H1 (cell line): ENCODE data around the gene GABARAPL1. TPM values are rescaled to one million over a fixed set of nuclear protein-coding genes. Genes with fewer than 3 reads are reported as not detected.

Experiments used
- CTCF ChIA-PET: fragments of 300-600 bp; sonication (Branson Sonifier 250); formaldehyde crosslinking; loops from one replicate; lab custom pipeline; 2021; ENCODE audit not compliant: partially characterized antibody; lab: Charles Lee
- POLR2A ChIA-PET: fragments of 300-600 bp; sonication (Branson Sonifier 250); formaldehyde crosslinking; loops from one replicate; lab custom pipeline; 2021; ENCODE audit warnings: inconsistent platforms; ENCODE audit not compliant: partially characterized antibody; lab: Charles Lee
- DNase-seq, 2 experiments: peaks; one replicate each; pipeline versions ENCODE4 v3.0.0 to v3.0.0-alpha.2; 2010 to 2022; ENCODE audit warnings: low spot score in 2 of 2, low read depth in 1 of 2, mixed read lengths in 1 of 2
- FAIRE-seq: peaks from 2 replicates; lab custom pipeline; 2011; peaks lifted over from hg19 to GRCh38; lab: Jason Lieb, UNC
- H2AFZ ChIP-seq: 2 replicates; pipeline ENCODE4 v1.8.1; 2012; ENCODE audit warnings: low read length, inconsistent platforms
- H2AK5ac ChIP-seq: 2 replicates; pipeline ENCODE4 v1.6.1; 2013; ENCODE audit warnings: low read depth, low read length
- H2BK120ac ChIP-seq: replicated peaks from 2 replicates; pipeline ENCODE3; 2013; ENCODE audit warnings: low read depth, low read length, inconsistent platforms
- H2BK12ac ChIP-seq: 2 replicates; pipeline ENCODE4 v1.6.1; 2013; ENCODE audit warnings: low read depth, low read length
- H2BK15ac ChIP-seq: 2 replicates; pipeline ENCODE4 v1.6.1; 2013; ENCODE audit warnings: low read length
- H2BK20ac ChIP-seq: 2 replicates; pipeline ENCODE4 v1.6.1; 2013; ENCODE audit warnings: low read length
- H2BK5ac ChIP-seq: 2 replicates; pipeline ENCODE4 v1.6.1; 2013; ENCODE audit warnings: low read depth, low read length
- H3K14ac ChIP-seq: 2 replicates; pipeline ENCODE4 v1.6.1; 2013; ENCODE audit warnings: inconsistent platforms; ENCODE audit not compliant: insufficient read length
- H3K18ac ChIP-seq: 2 replicates; pipeline ENCODE4 v1.6.1; 2013; ENCODE audit warnings: low read length; ENCODE audit errors: extremely low read depth
- H3K23ac ChIP-seq: 2 replicates; pipeline ENCODE4 v1.6.1; 2013; ENCODE audit warnings: inconsistent platforms; ENCODE audit not compliant: insufficient read length
- H3K23me2 ChIP-seq: 2 replicates; pipeline ENCODE4 v1.6.1; 2013; ENCODE audit warnings: low read depth, low read length
- H3K27ac ChIP-seq: 2 replicates; pipeline ENCODE4 v1.6.1; 2011; ENCODE audit warnings: low read depth, low read length, inconsistent platforms
- H3K27me3 ChIP-seq, 4 experiments: replicated peaks in 1 of 4; 1 replicate in 1 of 4; 2 replicates in 3 of 4; pipeline versions ENCODE4 v1.6.1 to v1.8.1; 2011 to 2013; ENCODE audit warnings: low read length in 3 of 4, mild to moderate bottlenecking in 3 of 4, inconsistent platforms in 2 of 4, mixed read lengths in 2 of 4, moderate library complexity in 1 of 4; ENCODE audit not compliant: control insufficient read depth in 3 of 4, insufficient read depth in 3 of 4; ENCODE audit errors: extremely low read depth in 1 of 4
- H3K36me3 ChIP-seq, 4 experiments: 2 replicates each; pipeline versions ENCODE4 v1.6.1 to v1.8.1; 2011 to 2013; ENCODE audit warnings: mild to moderate bottlenecking in 4 of 4, low read length in 3 of 4, moderate library complexity in 2 of 4, control low read depth in 1 of 4, inconsistent platforms in 1 of 4; ENCODE audit not compliant: insufficient read depth in 4 of 4, control insufficient read depth in 2 of 4
- H3K4ac ChIP-seq: replicated peaks from 2 replicates; pipeline ENCODE3; 2013; ENCODE audit warnings: low read length, low read depth, mixed read lengths, inconsistent platforms; ENCODE audit not compliant: insufficient read length
- H3K4me1 ChIP-seq, 4 experiments: replicated peaks in 1 of 4; 1 replicate in 1 of 4; 2 replicates in 3 of 4; pipeline versions ENCODE4 v1.6.1 to v1.8.1; 2011 to 2013; ENCODE audit warnings: low read length in 3 of 4, inconsistent platforms in 2 of 4, mixed read lengths in 1 of 4; ENCODE audit not compliant: insufficient read depth in 4 of 4, control insufficient read depth in 3 of 4
- H3K4me2 ChIP-seq, 2 experiments: 2 replicates each; pipeline versions ENCODE4 v1.6.1 to v1.8.1; 2011 to 2013; ENCODE audit warnings: low read depth in 2 of 2, low read length in 2 of 2, control low read depth in 1 of 2, inconsistent platforms in 1 of 2, mild to moderate bottlenecking in 1 of 2; ENCODE audit not compliant: insufficient read depth in 1 of 2
- H3K4me3 ChIP-seq, 4 experiments: fragments of 200-600, 300-600 bp in 1 of 4; sonication (generic), shearing (Covaris generic), sonication (Bioruptor Twin) in 1 of 4; 2 replicates each; pipeline versions ENCODE4 v1.5.1 to v1.8.1; 2011 to 2016; ENCODE audit warnings: low read length in 4 of 4, low read depth in 3 of 4, control low read depth in 2 of 4, inconsistent platforms in 2 of 4, mild to moderate bottlenecking in 2 of 4, mixed read lengths in 1 of 4, moderate library complexity in 1 of 4; ENCODE audit not compliant: insufficient read depth in 2 of 4; ENCODE audit errors: extremely low read depth in 1 of 4
- H3K56ac ChIP-seq: replicated peaks from 2 replicates; pipeline ENCODE3; 2013; ENCODE audit warnings: low read depth, mild to moderate bottlenecking, mixed read lengths, low read length, inconsistent platforms; ENCODE audit not compliant: insufficient read length
- H3K79me1 ChIP-seq: 2 replicates; pipeline ENCODE4 v1.6.1; 2013; ENCODE audit warnings: low read depth, low read length, control low read depth
- H3K79me2 ChIP-seq, 2 experiments: 2 replicates each; pipeline versions ENCODE4 v1.6.1 to v1.8.1; 2012 to 2013; ENCODE audit warnings: low read length in 2 of 2, mild to moderate bottlenecking in 2 of 2, inconsistent platforms in 1 of 2; ENCODE audit not compliant: insufficient read depth in 2 of 2, control insufficient read depth in 1 of 2
- H3K9ac ChIP-seq, 4 experiments: replicated peaks in 1 of 4; 1 replicate in 1 of 4; 2 replicates in 3 of 4; pipeline versions ENCODE4 v1.6.1 to v1.8.1; 2011 to 2013; ENCODE audit warnings: low read depth in 3 of 4, low read length in 3 of 4, control low read depth in 2 of 4, mild to moderate bottlenecking in 2 of 4, moderate library complexity in 2 of 4, inconsistent platforms in 1 of 4; ENCODE audit errors: extremely low read depth in 1 of 4
- H3K9me3 ChIP-seq, 2 experiments: 2 replicates each; pipeline versions ENCODE4 v1.6.1 to v1.8.1; 2012 to 2013; ENCODE audit warnings: mild to moderate bottlenecking in 2 of 2, moderate library complexity in 2 of 2, control low read depth in 1 of 2, inconsistent platforms in 1 of 2, low read depth in 1 of 2, low read length in 1 of 2, mixed read lengths in 1 of 2; ENCODE audit not compliant: insufficient read depth in 2 of 2
- H4K20me1 ChIP-seq, 2 experiments: replicated peaks in 1 of 2; 2 replicates each; pipeline versions ENCODE3 to v1.8.1; 2011 to 2013; ENCODE audit warnings: inconsistent platforms in 2 of 2, low read length in 2 of 2, mild to moderate bottlenecking in 1 of 2; ENCODE audit not compliant: insufficient read depth in 2 of 2, control insufficient read depth in 1 of 2
- H4K5ac ChIP-seq: 2 replicates; pipeline ENCODE4 v1.6.1; 2013; ENCODE audit warnings: low read length, low read depth, mixed read lengths, inconsistent platforms; ENCODE audit not compliant: insufficient read length
- H4K8ac ChIP-seq: 2 replicates; pipeline ENCODE4 v1.8.0; 2013; ENCODE audit warnings: mild to moderate bottlenecking, moderate library complexity, low read length, inconsistent platforms; ENCODE audit not compliant: insufficient read depth; ENCODE audit errors: extremely low read depth
- H4K91ac ChIP-seq: replicated peaks from 2 replicates; pipeline ENCODE3; 2013; ENCODE audit warnings: low read length, mixed read lengths, inconsistent platforms; ENCODE audit not compliant: insufficient read length
- ASH2L ChIP-seq: fragments of 200-600, 300-600 bp; sonication (generic); IDR thresholded peaks from one replicate; pipeline ENCODE4 v1.7.1; 2017; ENCODE audit warnings: low read length
- CBX8 ChIP-seq: fragments of 300-800, 300-1000 bp; sonication (generic); IDR thresholded peaks from 2 replicates; pipeline ENCODE4 v1.7.1; 2016; ENCODE audit warnings: low read depth, low read length, borderline replicate concordance
- CHD1 ChIP-seq: IDR thresholded peaks from 2 replicates; pipeline ENCODE4 v1.6.1; 2012; ENCODE audit warnings: low read depth, low read length, improper control_type of control experiment
- JUN ChIP-seq: IDR thresholded peaks from 2 replicates; pipeline ENCODE4 v1.6.1; 2011; ENCODE audit warnings: low read depth, mild to moderate bottlenecking, improper control_type of control experiment, low read length
- JUND ChIP-seq: IDR thresholded peaks from 2 replicates; pipeline ENCODE4 v1.6.1; 2011; ENCODE audit warnings: mild to moderate bottlenecking, improper control_type of control experiment, low read length
- RAD21 ChIP-seq, 2 experiments: IDR thresholded peaks in 1 of 2; conservative IDR thresholded peaks in 1 of 2; 2 replicates each; pipeline ENCODE4 v1.6.1; 2011; ENCODE audit warnings: low read depth in 2 of 2, low read length in 2 of 2, improper control_type of control experiment in 1 of 2, inconsistent platforms in 1 of 2, mild to moderate bottlenecking in 1 of 2, moderate library complexity in 1 of 2
- RNF2 ChIP-seq: fragments of 200-900, 300-1000 bp; sonication (generic); IDR thresholded peaks from 2 replicates; pipeline ENCODE4 v1.7.1; 2016; ENCODE audit warnings: borderline replicate concordance, low read depth, mild to moderate bottlenecking, antibody characterized with exemption, low read length; ENCODE audit not compliant: poor library complexity, severe bottlenecking; ENCODE audit errors: missing control alignments
- SP1 ChIP-seq: IDR thresholded peaks from 2 replicates; pipeline ENCODE4 v1.6.1; 2011; ENCODE audit warnings: low read depth, low read length
- SP2 ChIP-seq: IDR thresholded peaks from 2 replicates; pipeline ENCODE4 v1.6.1; 2012; ENCODE audit warnings: mild to moderate bottlenecking, low read length, inconsistent platforms
- SP4 ChIP-seq: IDR thresholded peaks from 2 replicates; pipeline ENCODE4 v1.6.1; 2012; ENCODE audit warnings: low read length, inconsistent platforms
- TAF7 ChIP-seq: optimal IDR thresholded peaks from 2 replicates; pipeline ENCODE3; 2011; ENCODE audit warnings: low read depth, mild to moderate bottlenecking, inconsistent platforms, low read length, moderate library complexity, borderline replicate concordance
- TEAD4 ChIP-seq: IDR thresholded peaks from 2 replicates; pipeline ENCODE4 v1.6.1; 2012; ENCODE audit warnings: low read depth, low read length, inconsistent platforms, mixed read lengths
- WGBS, 2 experiments: shearing (Covaris generic) in 1 of 2; methylation state at CpG; one replicate each; pipeline versions ENCODE4 v1.1.6 to v1.1.7; 2013 to 2015; ENCODE audit warnings: low lambda C conversion rate in 2 of 2, mixed read lengths in 2 of 2, inconsistent platforms in 1 of 2, low coverage in 1 of 2, missing lambda C conversion rate in 1 of 2; ENCODE audit not compliant: insufficient replicate concordance in 2 of 2, insufficient coverage in 1 of 2, insufficient read length in 1 of 2; ENCODE audit errors: extremely low coverage in 1 of 2, missing lambda C conversion rate in 1 of 2; 5-methylcytosine and 5-hydroxymethylcytosine counted together
- polyA plus RNA-seq, 7 experiments: library from polyadenylated mRNA; depleted of rRNA in 3 of 7; stranded (reverse) in 5 of 7; unstranded in 2 of 7; fragments of >200 nt in 5 of 7; fragments of 200-250 nt in 2 of 7; gene quantifications; 1 replicate in 5 of 7; 2 replicates in 1 of 7; 4 replicates in 1 of 7; pipeline versions ENCODE4 v1.2.1 to v1.2.3, GENCODE V29; 2011 to 2013; ENCODE audit warnings: missing spikeins in 2 of 7, mixed read lengths in 2 of 7
- total RNA-seq: library from RNA; stranded (reverse); fragmentation: NEBNext Ultra II Directional; extraction: Animal tissue kit (Norgen Biotek cat#: 25700); gene quantifications from 2 replicates; pipeline ENCODE4 v1.2.1, GENCODE V29; 2021
- TF ChIP-seq, protein P1 (sequence below): IDR thresholded peaks from 2 replicates; pipeline ENCODE4 v1.6.1; 2012; ENCODE audit warnings: inconsistent platforms

Gene GABARAPL1
- total and polyA plus RNA-seq, 2 of the 8 experiments (the other 6 are each of a cell fraction or from before 2014, with no cell fraction given), result 56.1 to 87.9 TPM

DNA sequence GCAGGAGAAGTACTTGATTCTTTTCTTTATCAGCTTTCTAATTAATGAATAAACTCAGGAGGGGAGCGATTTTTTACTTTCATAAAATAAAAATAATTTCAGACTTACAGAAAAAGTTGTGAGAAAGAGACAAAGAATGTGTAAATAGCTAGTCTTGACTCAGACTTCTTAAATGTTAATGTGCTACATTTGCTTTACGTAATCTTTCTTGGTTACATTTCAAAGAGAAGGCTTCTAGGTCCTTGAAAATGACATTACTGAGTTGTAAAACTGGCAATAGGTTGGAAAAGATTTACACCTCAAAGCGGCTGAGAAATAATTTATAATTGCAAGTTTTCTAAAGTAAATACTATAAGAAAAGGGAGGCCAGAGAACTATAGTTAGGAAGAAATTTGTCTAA is 28.6 kb downstream of the GABARAPL1 start:
- H2BK12ac ChIP-seq, result no peak overlapping the region
- no peak overlapping the region for H3K9ac ChIP-seq
- 52% methylated on average over 3 of the region's 3 CpGs; no CpG with 5 or more reads in 1 of the 2 experiments for WGBS, 2 experiments
- H3K23ac ChIP-seq, result no peak overlapping the region
- no peak overlapping the region for H4K5ac ChIP-seq
- no peak overlapping the region for H4K8ac ChIP-seq
- H2BK15ac ChIP-seq, result no peak overlapping the region
- H2BK20ac ChIP-seq, result no peak overlapping the region
- no peak overlapping the region for H3K14ac ChIP-seq
- CTCF ChIA-PET, result interaction anchor here (0.8 kb wide), 1 partner anchor 343 kb away, joined by 3 read pairs; no protein-coding TSS in a partner anchor
- no peaks in the 10 kb centered on the region for H3K27me3 ChIP-seq
- H3K4me1 ChIP-seq, result 0 out of 7 replicates have a peak, but pooled peaks cover 0 to 2% (median 0%) of the 10 kb centered on the region in 4 experiments
- no peaks in the 10 kb centered on the region for H3K36me3 ChIP-seq
- no peak overlapping the region for H2BK5ac ChIP-seq
- H3K27ac ChIP-seq, result no peak overlapping the region
- H2AFZ ChIP-seq, result no peak overlapping the region
- FAIRE-seq (no peak), DNase-seq (no peak)
- H3K23me2 ChIP-seq, result no peaks in the 10 kb centered on the region
- H4K91ac ChIP-seq, result no peak overlapping the region
- H2AK5ac ChIP-seq, result no peak overlapping the region
- no peak overlapping the region for H3K4ac ChIP-seq
- no peaks in the 10 kb centered on the region for H3K79me2 ChIP-seq
- H3K9me3 ChIP-seq, result no peaks in the 10 kb centered on the region
- no peak for TF ChIP-seq CBX8
- no peak for TF ChIP-seq RNF2
- no peak for TF ChIP-seq TAF7
- TF ChIP-seq JUN, result no peak
- TF ChIP-seq ASH2L, result no peak
- no peak for TF ChIP-seq TEAD4
- no peak for TF ChIP-seq CHD1
- TF ChIP-seq JUND, result no peak
- TF ChIP-seq SP2, result no peak
- TF ChIP-seq, protein P1, sequence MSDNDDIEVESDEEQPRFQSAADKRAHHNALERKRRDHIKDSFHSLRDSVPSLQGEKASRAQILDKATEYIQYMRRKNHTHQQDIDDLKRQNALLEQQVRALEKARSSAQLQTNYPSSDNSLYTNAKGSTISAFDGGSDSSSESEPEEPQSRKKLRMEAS, result no peak
- TF ChIP-seq RAD21 (IDR thresholded peaks at IDR 0.05 in 1 of 2, conservative IDR thresholded peaks at IDR 0.05 in 1 of 2; ENCODE audit: low read depth in 2 of 2, low read length in 2 of 2), result no peak
- TF ChIP-seq SP4, result no peak
- no peak for TF ChIP-seq SP1
- POLR2A ChIA-PET, result no interaction called here
- H3K18ac ChIP-seq, result no peak overlapping the region
- H3K56ac ChIP-seq, result no peak overlapping the region
- H4K20me1 ChIP-seq, result no peaks in the 10 kb centered on the region
- H3K4me3 ChIP-seq, result no peak overlapping the region
- no peaks in the 10 kb centered on the region for H3K79me1 ChIP-seq
- H3K4me2 ChIP-seq, result no peak overlapping the region
- H2BK120ac ChIP-seq, result no peak overlapping the region
